COLO829 (cell line): ENCODE measurements around the gene CDC42EP2.

Source experiments
- DNase-seq: peaks from one replicate; pipeline ENCODE4 v3.0.0; 2012; ENCODE audit warnings: low spot score

Gene CDC42EP2, protein sequence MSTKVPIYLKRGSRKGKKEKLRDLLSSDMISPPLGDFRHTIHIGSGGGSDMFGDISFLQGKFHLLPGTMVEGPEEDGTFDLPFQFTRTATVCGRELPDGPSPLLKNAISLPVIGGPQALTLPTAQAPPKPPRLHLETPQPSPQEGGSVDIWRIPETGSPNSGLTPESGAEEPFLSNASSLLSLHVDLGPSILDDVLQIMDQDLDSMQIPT

DNA sequence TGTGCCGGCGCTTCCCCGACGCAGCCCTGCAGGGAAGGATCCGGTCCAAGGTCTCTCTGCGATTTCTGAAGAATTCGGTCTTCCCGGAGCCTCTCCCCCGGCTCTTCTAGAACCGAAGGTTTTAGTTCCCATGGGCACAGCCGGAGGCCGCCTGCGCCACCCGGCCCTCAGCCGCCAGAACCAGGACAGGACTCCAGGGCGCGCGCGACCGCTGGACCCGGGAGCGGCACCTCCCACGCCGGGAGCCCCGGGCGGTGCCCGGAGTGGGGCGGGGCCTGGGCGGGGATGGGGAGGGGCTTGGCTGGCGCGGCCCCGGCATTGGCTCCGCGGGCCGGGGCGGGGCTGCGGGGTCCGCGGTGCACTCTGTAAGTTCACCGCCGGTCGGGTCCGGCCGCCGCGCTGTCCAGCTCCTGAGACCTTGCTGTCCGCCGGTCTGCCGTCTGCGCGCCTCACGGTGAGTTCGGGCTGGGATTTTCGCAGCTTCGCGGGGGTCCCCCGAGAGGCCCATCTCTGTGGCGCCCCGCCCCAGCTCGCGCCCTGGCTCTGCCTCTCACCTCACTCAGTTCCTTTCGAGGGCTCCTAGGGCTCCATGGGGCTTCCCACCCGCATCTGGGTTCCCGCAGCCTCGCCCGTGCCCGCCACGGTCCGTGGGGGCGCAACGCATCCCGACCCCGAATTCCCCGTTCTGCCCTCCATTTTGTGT, at the start of gene CDC42EP2:
Gene CDC42EP2 (plus strand): TSS at position 366 of the 703 bp plus-strand sequence. CDS start 6,033 bp downstream, outside the sequence.
- DNase-seq, result peak; percentile 69

DNA sequence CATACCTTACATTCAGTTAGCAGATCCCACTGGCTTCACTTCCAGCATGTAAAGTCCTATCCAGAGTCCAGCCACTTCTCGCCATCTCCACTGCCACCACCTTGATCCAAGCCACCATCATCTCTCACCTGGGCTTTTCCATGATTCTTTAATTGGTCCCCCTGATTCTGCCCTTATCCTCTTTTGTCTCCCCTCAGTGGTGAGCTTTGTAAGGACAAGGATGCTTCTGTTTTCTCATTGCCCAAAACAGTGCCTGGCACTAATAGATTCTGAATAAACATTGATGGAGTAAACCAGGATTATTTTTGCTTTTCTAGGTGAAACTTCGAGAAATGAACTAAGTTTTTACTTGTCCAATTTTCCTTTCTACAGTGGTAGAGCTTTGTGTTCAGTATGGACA, 48.5 kb upstream of the CDC42EP2 start:
- no peak for DNase-seq

DNA sequence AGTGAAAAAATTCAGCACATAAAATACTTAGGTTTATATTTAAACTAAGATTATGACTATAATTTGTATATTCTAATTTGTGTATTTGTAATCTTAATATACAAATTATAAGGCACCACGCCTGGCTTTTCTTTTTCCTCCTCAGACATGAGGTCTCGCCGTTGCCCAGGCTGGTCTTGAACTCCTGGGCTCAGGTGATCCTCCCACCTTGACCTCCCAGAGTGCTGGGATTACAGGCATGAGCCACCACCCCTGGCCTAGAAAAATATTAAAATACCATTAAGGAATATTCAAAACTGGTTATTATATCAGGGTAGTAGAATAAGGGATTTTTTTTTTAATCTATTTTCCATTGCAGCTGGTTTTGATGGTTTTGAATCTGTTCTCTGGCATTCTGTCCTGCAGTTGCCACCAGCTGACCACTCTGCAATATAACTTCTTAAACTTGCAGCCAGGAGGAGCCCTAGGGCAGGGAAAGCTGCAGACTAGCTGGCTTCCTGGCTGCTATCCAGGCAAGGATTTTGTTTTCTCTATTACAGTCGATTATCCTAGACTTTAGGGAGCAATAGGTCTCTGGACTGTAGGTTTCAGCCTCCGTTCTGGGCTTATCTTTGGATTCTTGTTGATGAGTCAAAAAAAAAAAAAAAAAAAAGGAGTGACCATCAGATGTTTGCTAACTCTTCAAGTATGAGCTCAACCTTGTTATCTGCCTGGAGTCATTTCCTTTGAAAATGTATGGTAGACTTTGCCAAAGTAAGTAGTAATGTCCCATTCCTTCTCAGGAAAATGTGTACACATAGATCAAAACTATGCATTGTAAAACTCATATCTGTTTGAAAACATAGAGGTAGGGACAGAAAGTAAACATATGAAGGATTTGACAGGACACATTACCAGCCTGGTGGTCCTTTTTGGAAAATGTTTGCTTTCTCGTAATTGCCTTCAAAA, 39.7 kb upstream of the CDC42EP2 start:
- DNase-seq, result peak; percentile 60

DNA sequence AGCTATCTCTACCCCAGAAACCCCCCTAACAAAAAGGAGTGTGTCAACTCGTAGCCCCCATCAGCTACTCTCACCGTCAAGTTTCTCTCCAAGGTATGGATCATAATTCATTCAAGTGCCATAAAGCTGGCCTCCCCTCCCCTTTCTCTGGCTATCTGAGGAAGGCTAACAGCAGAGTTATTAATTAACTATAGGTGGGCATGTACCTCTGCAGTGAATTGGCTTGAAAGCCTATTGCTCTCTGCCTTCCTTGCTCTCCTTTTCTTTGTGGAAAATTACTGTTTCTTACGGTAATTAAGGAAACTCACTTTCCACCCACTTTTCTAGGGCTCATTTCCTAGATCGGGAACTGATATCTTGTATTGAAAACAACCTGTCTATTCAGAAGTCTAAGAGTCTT, 38.8 kb upstream of the CDC42EP2 start:
- DNase-seq, result no peak

DNA sequence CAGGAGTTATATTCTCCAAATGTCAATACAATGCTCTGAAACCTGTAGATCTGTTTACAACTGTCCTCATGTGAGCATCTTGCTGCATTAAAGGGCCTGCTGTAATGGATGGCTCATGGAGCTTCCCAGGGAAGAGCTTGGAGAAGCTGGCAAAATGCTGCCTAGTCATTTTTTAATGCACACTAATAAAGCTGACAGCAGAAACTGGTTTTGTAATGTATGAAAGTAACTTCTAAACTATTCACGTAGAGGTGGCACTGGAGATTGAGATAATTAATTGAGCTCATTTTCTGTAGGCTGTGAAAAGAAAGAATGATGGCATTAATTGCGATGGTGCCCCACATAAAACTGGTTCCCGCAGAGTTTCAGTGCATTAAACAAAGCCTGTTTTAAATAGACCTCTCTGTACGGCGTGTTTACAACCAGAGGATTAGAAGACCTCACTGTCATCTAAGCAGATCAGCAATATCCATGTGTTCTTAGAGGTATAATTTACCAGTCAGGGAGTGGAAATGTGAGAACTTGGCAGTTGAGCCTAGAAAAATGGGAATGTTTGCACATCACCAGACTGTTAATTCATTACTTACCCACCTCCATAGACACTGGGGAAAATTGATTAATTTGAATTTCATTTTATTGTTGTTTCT, 36.9 kb upstream of the CDC42EP2 start:
- DNase-seq, result no peak

DNA sequence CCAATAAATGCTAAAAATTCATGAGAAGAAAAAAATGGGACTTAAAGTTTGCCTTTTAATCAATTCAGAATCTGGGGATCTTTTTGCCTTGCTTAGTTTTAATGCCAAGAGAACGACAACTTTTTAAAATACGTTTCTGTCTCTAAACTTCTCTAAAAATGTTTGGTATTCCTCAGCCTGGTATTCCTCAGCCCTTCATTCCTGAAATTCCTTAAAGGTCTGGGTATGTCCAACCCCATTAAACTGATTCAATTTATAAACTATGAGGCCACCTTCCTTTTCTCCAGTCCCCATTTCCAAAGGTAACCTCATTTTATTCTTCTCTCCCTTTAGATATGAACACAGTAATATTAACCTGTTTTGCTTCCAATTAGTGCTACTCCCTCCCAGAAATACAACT, 36.3 kb upstream of the CDC42EP2 start:
- no peak for DNase-seq

DNA sequence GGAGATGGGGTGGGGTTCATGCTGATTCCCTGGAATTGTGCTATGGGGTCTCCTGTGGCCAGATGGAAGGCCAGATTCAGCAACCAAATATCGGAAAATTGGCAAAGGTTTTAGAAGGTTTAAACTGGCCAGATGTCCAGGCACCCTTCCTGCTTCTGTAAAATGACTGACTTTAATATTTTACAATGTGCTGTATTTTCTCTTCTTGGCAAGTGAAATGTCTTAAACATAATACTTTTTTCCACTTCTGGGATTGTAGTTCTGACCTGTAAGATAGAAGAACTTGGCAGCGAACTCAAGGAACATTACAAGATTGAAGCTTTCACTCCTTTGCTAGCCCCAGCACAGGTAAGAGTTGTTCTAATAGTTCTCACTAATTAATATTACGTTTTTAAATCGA, 35.4 kb upstream of the CDC42EP2 start:
- no peak for DNase-seq

DNA sequence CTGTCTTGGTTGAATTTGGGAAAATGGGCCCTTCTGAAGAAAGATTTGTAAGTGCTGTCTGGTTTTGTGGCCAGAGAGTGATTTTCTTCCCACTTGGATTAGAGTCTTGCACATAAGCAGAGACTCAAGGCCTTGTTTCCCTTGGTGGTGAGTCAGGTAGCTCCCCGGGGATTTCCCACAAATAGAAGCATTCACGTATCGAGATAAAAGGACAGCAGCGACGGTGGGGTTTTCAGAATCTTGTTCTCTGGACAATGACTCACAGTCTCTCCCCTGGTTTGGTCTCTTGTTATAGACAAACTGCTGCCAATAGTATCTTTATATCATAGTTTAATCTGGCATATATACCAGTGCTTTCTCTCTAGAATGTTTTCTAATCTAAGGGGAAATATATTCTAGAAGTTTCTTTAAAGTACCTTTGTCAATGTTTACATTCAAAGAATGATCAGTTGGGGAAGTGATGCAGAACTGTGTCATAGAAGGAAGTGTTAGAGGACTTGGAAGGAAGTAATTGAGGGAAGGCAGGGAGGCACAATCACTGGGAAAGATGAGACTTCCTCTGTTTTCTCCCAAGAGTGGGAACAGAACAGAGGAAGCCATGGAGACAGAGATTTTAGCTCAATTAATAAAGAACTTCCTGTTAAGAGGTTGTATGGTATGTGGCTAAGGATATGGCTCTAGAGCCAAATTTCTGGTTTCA, 34.8 kb upstream of the CDC42EP2 start:
- peak; percentile 92 for DNase-seq

DNA sequence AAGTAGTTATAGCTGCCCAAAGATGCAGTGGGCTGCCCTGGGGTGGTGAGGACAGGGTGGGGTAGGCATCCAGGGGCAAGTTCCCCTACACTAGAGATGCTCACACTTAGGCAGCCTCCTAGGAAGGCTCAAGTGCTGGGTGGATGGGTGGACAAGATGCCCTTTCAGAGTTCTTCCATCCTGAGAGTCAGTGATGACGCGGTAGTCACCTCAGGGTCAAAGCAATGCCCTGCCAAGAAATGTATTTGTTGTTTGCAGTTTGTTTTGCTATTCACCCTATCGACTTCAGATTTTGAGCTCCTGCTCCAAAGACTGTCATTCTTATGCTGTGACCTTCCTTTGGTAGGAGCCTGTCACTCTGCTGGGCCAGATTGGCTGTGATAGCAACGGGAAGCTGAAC, 34.0 kb upstream of the CDC42EP2 start:
- no peak for DNase-seq

DNA sequence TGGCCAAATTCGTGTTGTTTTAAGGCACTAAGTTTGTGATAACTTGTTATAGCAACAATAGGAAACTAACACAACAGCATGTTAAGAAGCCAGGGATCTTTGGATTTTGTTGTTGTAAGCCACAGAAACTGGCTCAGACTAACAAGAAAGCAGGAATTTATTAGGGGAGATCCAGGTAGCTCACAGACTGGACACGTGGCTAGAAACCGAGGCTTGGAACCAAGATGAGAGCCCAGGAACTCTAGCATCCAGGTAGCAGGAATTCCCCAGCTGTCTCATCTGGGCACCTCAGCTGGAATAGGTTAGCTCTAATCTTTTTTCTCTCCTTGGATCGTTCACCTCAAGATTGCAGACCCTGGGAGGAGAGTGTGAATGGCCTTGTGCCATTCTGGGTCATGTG, 28.0 kb upstream of the CDC42EP2 start:
- DNase-seq, result no peak

DNA sequence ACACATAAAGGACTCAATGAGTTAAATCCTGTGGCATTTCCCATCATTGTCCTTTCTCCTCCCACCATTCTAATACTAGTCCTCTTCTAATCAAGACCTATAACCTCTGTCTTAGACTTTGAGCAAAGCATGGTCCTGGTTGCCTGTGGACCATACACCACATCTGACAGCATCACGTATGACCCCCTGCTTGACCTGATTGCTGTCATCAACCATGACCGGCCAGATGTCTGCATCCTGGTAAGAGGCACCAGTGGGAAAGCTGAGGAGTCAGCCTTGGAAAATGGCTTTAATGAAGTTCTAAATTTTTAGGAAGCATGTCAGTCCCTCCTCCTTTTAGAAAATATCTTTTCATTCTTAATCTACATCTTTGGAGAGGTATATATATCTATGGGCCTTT, 27.1 kb upstream of the CDC42EP2 start:
- DNase-seq, result no peak

DNA sequence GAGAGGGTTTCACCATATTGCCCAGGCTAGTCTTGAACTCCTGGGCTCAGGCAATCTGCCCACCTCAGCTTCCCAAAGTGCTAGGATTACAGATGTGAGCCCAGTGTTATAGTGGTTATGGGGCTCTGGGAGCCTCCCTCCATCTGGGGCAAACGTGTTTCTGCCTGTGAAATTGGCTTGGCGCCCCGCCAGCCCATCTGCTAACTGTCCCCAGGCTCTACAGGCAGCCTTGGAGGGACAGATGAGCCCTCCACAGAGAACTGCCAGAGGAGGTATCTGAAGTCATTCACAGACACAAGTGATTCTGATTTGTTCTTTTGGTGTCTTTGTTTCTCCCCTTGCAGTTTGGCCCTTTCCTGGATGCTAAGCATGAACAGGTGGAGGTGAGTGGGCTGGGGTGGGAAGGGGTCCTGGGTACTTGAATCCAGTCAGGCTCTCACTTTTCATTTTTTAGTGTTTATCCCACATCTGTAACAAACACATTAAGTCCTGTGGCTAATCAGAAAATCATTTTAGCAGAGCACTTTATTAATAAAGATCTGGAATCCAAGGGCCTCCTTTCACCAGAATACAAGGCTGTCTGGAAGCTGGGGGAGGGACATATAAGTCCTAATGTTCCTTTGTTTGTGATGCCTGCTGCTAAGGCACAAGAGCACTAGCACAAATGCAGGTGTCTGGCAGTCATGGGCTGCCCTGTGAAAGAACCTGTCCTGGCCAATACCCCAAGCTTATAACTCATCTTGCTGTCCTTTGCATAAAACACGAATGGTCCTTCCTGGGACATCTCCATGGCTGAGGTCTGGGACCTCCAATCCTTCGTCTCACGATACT, 25.7 kb upstream of the CDC42EP2 start:
- no peak for DNase-seq

DNA sequence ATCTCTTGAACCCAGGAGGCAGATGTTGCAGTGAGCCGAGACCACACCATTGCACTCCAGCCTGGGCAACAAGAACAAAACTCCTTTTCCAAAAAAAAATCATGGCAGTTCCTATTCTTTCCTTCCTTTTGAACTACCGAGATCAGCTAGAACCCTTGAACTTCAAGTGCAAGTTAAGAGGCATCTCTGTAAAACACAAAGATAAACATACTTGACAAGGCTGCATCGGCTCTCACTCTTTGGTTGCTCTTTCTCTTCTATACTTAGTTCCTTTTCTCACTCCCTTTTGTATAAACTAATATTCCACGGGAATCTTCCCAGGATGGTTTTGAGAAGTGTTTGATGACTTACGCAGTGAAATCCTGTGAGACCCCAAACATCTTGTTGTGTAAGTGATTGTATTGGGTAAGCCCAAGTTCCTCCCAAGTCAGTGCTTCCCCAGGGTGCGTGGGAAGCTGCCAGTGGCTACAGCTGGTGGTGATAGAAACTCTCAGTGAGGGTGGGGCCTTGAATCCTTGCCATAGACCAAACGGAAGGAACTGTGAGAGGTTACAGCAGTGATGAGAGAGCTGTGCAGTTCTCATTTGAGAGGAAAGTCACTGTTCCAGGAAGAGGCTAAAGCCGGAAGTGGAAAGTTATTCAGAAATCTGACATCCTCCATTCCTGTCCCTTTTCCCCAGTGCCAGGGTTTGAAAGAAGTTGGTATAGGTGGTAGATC, 24.1 kb upstream of the CDC42EP2 start:
- peak; percentile 33 for DNase-seq

DNA sequence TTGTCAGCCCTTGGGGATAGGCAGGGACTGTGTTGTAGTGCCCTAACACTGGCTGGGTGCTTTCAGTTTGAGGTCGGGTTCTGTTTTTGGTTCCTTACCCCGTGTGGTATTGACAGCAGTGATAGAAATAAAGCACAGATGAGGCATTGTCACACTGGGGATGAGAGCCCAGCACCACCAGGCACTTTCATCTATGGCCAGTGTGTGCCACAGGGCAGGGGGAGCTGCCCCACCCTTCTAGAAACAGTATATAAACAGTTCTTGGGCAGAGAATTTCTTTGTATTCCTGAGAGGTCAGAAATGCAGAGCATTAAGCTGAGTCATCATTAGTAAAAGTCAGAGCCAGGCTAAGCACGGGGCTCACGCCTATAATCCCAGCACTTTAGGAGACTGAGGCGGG, 23.1 kb upstream of the CDC42EP2 start:
- DNase-seq, result peak; percentile 68

DNA sequence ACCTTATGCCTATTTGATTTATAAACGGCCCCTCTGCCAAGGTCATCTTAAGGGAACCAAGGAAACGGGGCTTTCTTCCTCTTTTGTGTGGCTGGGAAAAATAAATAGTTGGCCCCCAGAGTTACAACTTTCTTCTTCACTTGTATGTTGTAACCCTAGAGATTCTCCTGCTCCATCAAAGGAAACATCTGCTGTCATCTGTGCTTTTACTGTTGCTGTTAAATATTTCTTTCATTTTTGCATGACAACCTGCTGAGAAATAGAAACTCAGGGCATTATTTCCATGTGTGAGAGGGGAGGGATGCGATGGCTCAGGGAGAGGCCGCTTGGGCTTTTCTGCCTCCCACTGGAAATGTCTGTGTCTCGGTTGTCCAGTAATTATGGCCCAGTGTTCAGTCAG, 21.8 kb upstream of the CDC42EP2 start:
- no peak for DNase-seq

DNA sequence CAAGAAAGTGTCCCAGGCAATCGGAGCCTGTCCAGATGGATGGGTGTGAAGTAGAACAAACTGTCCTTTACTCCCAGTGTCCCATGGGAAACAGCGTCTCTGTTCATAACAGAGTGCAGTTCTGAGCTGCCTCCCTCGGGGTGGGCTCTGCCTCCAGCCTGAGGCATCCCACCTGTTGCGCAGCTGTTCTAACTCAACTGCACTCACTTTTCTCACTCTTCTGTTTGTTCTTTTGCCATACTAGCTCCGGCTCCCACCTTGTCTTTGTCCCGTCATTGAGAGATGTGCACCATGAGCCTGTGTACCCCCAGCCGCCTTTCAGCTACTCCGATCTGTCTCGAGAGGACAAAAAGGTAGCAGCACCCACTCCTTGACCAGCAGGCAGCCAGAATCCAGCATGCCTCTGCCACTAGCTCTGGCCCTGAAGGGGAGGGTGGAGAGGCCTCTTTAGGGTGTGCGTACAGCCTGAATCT, 20.7 kb upstream of the CDC42EP2 start:
- DNase-seq, result no peak

DNA sequence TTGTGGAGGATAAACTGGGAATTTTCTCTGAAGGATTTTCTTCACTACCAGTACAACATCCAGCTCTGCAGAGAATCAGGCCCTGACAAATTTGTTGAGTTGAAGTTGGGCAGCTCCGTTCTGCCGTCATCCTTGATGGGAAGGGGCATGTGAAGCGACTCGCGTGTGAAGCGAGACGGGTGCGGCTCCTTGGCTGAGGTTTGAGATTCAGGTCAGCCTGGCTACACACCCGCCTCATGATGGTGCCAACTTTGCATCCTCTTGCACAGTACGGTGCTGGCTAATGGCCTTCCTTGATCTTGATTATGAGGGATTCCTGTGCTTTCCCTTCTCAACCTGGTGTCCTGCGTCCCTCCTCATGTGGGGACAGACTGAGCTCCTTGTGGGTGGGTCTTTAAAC, 19.7 kb upstream of the CDC42EP2 start:
- DNase-seq, result no peak

DNA sequence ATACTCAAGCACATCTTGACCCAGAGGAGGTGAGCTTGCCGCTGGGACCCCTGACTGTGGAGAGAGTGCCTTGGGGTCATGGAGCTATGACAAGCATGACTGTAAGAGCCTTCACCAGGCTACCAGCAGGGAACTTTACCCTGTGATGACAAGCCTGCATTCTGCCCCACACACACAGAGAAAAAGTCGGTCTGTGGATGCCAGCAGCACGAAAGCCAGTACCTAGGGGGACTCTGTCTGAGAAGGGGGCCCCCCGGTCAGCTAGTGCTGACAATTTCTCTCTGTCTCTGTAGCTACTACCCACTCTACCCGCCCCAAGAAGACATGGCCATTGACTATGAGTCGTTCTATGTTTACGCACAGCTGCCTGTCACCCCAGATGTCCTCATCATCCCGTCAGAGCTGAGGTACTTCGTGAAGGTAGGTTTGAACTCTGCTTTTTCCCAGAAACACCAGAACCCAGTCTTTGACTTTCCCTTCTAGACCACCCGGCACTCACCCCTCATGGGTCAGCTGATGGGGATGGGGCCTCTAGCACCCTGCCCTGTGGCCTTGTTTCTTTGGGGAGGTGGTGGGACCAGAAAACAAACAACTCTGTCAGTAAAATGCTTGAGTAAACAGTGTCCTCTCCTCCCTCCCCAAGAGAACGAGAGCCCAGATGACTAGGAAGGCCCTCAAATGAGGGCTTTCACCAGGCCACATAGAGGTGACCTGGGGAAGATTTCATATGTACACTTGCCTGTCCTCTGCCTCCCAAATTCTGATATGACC, 18.9 kb upstream of the CDC42EP2 start:
- no peak for DNase-seq

DNA sequence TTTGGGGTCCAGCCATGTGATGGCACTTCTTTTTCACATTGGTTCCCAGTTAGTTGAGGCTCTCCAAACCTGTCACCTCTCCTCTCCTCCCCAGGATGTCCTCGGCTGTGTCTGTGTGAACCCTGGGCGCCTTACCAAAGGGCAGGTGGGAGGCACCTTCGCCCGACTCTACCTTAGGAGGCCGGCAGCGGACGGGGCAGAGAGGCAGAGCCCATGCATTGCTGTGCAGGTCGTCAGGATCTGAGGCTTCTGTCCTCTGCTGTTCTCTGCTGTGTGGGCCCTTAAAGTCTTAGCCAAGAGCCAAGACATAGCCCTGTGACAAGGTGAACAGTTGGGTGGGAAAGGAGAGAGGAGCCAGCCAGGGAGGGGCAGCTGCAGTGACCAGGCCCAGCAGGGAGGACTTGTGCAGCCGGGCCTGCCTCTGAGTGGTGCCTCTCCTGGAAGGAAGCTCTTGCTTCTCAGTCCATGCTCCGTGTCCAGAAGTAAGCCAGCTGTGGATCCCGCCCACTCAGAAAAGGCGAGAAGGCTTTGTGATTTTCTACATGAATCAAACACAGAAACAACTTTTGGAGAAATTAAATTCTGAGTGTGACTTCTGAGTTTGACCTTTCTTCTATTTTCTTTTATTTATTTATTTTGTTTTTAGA, 17.5 kb upstream of the CDC42EP2 start:
- DNase-seq, result no peak
